ENCODE results near the gene CLCN3. TPM values are rescaled to one million over a fixed set of nuclear protein-coding genes. Genes with fewer than 3 reads are reported as not detected.
A peak's percentile ranks its signal among the peaks of the same experiment; 100 is the strongest.

Gene CLCN3
- total RNA-seq, 1 experiment from 2014 or later = 38.3 TPM

GRCh38 chr4:169658196-169658595 is 37.8 kb downstream of the CLCN3 start:
- Histone ChIP-seq H3K27me3 (ENCODE audit: control insufficient read depth, insufficient read depth, low read length) (no peaks in the 10 kb centered on the region), H3K4me3 (ENCODE audit: low read depth in 2 of 2, low read length in 2 of 2) (no peak overlapping the region), H3K4me1 (ENCODE audit: control insufficient read depth, insufficient read depth, low read length) (peaks cover 7% of the 10 kb centered on the region; the same call in 1 of the 2 replicates), H3K9me3 (ENCODE audit: control insufficient read depth, insufficient read depth, low read depth, low read length) (no peaks in the 10 kb centered on the region), H3K27ac (ENCODE audit: low read length) (peak overlapping the region; percentile 89; the same call in 1 of the 2 replicates), H3K36me3 (ENCODE audit: control insufficient read depth, insufficient read depth, low read length) (no peaks in the 10 kb centered on the region)
- in situ Hi-C loops (cut with HindIII; ENCODE audit: low pct_unique_long_range_greater_than_20kb, low sequenced_read_pairs) (no loop called here), intact Hi-C loops (cut with micrococcal nuclease; ENCODE audit: unreplicated experiment) (no loop called here)
- POLR2A ChIA-PET = no interaction called here
- CTCF ChIA-PET = no interaction called here
- no peak for DNase-seq (ENCODE audit: low read depth, low spot score)
- TF ChIP-seq POLR2AphosphoS5 (IDR thresholded peaks at IDR 0.05; ENCODE audit: low read depth, low read length) (no peak), SIN3A (IDR thresholded peaks at IDR 0.05; ENCODE audit: borderline replicate concordance, insufficient read depth, low read depth, low read length) (no peak), TCF7L2 (IDR thresholded peaks at IDR 0.05; ENCODE audit: low read depth, low read length) (no peak)
- TF ChIP-seq, protein P1, sequence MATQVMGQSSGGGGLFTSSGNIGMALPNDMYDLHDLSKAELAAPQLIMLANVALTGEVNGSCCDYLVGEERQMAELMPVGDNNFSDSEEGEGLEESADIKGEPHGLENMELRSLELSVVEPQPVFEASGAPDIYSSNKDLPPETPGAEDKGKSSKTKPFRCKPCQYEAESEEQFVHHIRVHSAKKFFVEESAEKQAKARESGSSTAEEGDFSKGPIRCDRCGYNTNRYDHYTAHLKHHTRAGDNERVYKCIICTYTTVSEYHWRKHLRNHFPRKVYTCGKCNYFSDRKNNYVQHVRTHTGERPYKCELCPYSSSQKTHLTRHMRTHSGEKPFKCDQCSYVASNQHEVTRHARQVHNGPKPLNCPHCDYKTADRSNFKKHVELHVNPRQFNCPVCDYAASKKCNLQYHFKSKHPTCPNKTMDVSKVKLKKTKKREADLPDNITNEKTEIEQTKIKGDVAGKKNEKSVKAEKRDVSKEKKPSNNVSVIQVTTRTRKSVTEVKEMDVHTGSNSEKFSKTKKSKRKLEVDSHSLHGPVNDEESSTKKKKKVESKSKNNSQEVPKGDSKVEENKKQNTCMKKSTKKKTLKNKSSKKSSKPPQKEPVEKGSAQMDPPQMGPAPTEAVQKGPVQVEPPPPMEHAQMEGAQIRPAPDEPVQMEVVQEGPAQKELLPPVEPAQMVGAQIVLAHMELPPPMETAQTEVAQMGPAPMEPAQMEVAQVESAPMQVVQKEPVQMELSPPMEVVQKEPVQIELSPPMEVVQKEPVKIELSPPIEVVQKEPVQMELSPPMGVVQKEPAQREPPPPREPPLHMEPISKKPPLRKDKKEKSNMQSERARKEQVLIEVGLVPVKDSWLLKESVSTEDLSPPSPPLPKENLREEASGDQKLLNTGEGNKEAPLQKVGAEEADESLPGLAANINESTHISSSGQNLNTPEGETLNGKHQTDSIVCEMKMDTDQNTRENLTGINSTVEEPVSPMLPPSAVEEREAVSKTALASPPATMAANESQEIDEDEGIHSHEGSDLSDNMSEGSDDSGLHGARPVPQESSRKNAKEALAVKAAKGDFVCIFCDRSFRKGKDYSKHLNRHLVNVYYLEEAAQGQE (IDR thresholded peaks at IDR 0.05; ENCODE audit: insufficient read depth in 1 of 2, low read depth in 2 of 2, low read length in 1 of 2) = no peak
- no TSS peak for BruUV-seq (replicated peaks)
- no peak for ATAC-seq

DNA sequence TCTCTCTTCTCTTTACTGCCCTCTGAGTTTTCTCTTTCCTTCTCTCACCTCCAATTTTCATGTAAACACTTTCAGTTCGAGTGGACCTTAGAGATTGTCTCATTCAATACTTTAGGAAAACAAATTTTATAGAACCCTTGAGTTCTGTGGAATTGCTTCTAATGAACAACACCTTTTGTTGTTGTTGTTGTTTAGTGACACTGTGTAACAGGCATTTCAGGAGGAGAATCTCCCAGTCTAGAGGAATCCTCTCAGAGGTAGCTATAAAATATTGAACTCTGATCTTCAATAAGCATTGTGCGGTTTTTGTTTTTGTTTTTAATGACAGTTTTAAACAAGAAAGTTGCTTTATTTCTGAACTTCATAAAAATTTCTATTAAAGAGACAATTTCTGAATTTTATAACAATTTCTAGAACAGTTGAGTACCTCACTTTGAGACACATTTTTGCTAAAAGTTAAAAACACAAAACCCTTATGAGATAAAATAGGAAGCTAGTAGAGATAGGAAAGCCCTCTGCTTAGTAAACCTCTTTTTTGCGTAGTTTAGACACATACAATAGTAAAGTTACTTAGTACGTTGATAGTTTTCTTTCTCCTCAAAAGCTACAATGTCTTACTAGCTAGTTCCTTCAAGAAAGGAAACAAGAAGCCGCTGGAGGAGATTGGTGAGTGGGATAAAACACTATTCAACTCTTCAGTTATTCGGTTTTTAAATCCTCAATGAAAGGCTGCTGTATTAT is 38.8 kb downstream of the CLCN3 start:
- TSS peak; percentile 99 for BruUV-seq (replicated peaks)
- in situ Hi-C loops (cut with HindIII; ENCODE audit: low pct_unique_long_range_greater_than_20kb, low sequenced_read_pairs) (no loop called here), intact Hi-C loops (cut with micrococcal nuclease; ENCODE audit: unreplicated experiment) (no loop called here)
- Histone ChIP-seq H3K36me3 (ENCODE audit: control insufficient read depth, insufficient read depth, low read length) (no peaks in the 10 kb centered on the region), H3K27me3 (ENCODE audit: control insufficient read depth, insufficient read depth, low read length) (no peaks in the 10 kb centered on the region), H3K27ac (ENCODE audit: low read length) (peak overlapping the region; percentile 89), H3K4me1 (ENCODE audit: control insufficient read depth, insufficient read depth, low read length) (peaks cover 14% of the 10 kb centered on the region), H3K9me3 (ENCODE audit: control insufficient read depth, insufficient read depth, low read depth, low read length) (no peaks in the 10 kb centered on the region), H3K4me3 (ENCODE audit: low read depth in 2 of 2, low read length in 2 of 2) (peak overlapping the region; percentile 56 to 63; a peak in 3 of 4 replicates)
- no peak for ATAC-seq
- DNase-seq (ENCODE audit: low read depth, low spot score) = no peak
- TF ChIP-seq, protein P2, sequence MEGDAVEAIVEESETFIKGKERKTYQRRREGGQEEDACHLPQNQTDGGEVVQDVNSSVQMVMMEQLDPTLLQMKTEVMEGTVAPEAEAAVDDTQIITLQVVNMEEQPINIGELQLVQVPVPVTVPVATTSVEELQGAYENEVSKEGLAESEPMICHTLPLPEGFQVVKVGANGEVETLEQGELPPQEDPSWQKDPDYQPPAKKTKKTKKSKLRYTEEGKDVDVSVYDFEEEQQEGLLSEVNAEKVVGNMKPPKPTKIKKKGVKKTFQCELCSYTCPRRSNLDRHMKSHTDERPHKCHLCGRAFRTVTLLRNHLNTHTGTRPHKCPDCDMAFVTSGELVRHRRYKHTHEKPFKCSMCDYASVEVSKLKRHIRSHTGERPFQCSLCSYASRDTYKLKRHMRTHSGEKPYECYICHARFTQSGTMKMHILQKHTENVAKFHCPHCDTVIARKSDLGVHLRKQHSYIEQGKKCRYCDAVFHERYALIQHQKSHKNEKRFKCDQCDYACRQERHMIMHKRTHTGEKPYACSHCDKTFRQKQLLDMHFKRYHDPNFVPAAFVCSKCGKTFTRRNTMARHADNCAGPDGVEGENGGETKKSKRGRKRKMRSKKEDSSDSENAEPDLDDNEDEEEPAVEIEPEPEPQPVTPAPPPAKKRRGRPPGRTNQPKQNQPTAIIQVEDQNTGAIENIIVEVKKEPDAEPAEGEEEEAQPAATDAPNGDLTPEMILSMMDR (IDR thresholded peaks at IDR 0.05) = no peak
- TF ChIP-seq TCF7L2 (IDR thresholded peaks at IDR 0.05; ENCODE audit: low read depth, low read length) = no peak
- TF ChIP-seq SIN3A (IDR thresholded peaks at IDR 0.05; ENCODE audit: borderline replicate concordance, insufficient read depth, low read depth, low read length) = no peak
- TF ChIP-seq POLR2AphosphoS5 (IDR thresholded peaks at IDR 0.05; ENCODE audit: low read depth, low read length) = no peak
- TF ChIP-seq, protein P1 (IDR thresholded peaks at IDR 0.05; ENCODE audit: insufficient read depth in 1 of 2, low read depth in 2 of 2, low read length in 1 of 2) = no peak
- ChIA-PET POLR2A (interaction anchor here (0.5 kb wide), 1 partner anchor 32 kb away, joined by 3 read pairs; no protein-coding TSS in a partner anchor), CTCF (no interaction called here)

Measured in Panc1 (cell line).